Measurements from ENCODE around the gene AHCYL2.

DNA sequence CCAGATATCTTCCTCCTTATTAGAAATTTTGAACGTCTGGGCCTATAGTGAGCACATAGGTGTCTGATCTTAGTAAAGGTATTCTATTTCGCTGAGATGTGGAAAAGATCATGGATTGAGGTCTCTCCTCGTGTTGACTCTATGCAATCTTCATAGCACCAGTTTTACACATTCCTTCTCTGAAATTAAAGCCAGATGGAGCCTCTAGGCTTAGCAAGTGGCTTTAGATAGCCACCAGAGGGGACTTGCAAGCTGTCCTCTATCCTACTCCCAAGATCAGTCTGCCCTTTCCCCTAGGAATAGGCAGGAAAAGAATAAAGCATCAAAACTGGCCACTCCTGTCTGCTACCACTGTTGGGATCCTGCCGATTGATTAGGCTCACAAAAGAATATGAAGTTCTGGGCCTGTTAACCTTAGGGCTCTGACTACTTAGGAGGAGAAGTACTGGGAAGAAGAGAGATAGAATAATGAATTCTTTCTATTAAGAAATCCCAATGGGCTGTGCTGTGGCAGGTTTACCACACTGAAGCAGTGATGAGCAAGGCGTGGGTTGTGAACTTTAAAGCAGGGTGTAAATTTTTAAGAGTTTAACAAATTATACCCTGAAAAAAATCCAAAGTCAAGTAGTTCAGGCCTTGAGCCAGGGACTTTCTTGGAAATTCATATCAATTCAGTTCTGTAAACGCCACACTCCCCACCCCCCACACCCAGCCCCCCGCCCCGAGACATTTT is 207.2 kb downstream of the AHCYL2 start:
- TF ChIP-seq GATA2 (IDR thresholded peaks at IDR 0.05; ENCODE audit: low read depth, low read length) (no peak), GATA3 (IDR thresholded peaks at IDR 0.05; ENCODE audit: low read depth, low read length) (no peak)
